ENCODE data around the gene OPALIN.
A peak's percentile ranks its signal among the peaks of the same experiment; 100 is the strongest.

The OPALIN gene

GRCh38 chr10:96397902-96398301 is 39.1 kb upstream of the OPALIN start:
- no peak overlapping the region for H3K27ac ChIP-seq
- no peak for TF ChIP-seq CTCF (conservative IDR thresholded peaks at IDR 0.05)

- TF ChIP-seq CTCF (conservative IDR thresholded peaks at IDR 0.05): peak; percentile 90
- peak overlapping the region; percentile 14; the same call in 1 of the 2 replicates for H3K27ac ChIP-seq
Observed at GRCh38 chr10:96395931-96396877, 37.4 kb upstream of the OPALIN start.

- peak overlapping the region; percentile 82 for H3K27ac ChIP-seq
- no peak for TF ChIP-seq CTCF (conservative IDR thresholded peaks at IDR 0.05)
Observed at GRCh38 chr10:96390460-96390864, 31.7 kb upstream of the OPALIN start.

GRCh38 chr10:96389785-96390184 is 31.0 kb upstream of the OPALIN start:
- H3K27ac ChIP-seq: peak overlapping the region; percentile 82
- no peak for TF ChIP-seq CTCF (conservative IDR thresholded peaks at IDR 0.05)

- no peak for TF ChIP-seq CTCF (conservative IDR thresholded peaks at IDR 0.05)
- H3K27ac ChIP-seq: no peak overlapping the region
Observed at GRCh38 chr10:96387601-96388000, 28.8 kb upstream of the OPALIN start.

- H3K27ac ChIP-seq: no peak overlapping the region
- no peak for TF ChIP-seq CTCF (conservative IDR thresholded peaks at IDR 0.05)
Observed at GRCh38 chr10:96387161-96387560, 28.4 kb upstream of the OPALIN start.

GRCh38 chr10:96384506-96384905 is 25.7 kb upstream of the OPALIN start:
- TF ChIP-seq CTCF (conservative IDR thresholded peaks at IDR 0.05): no peak
- no peak overlapping the region; the same call in 1 of the 2 replicates for H3K27ac ChIP-seq

All from VCaP (cell line).